Stomach (tissue), 4 donors: Measurements from ENCODE around the gene SEMA4G.

Source experiments
- CTCF ChIP-seq, 7 experiments: fragments of 450-650 bp in 4 of 7; fragments of 200-600 bp in 3 of 7; sonication (generic) in 3 of 7; IDR thresholded peaks; one replicate each; pipeline ENCODE4 v1.5.1; 2016 to 2019; ENCODE audit warnings: antibody characterized with exemption in 7 of 7, control low read depth in 2 of 7, mild to moderate bottlenecking in 1 of 7
- POLR2A ChIP-seq, 4 donors: fragments of 450-650 bp; IDR thresholded peaks; one replicate each; pipeline ENCODE4 v1.6.1; 2016; ENCODE audit warnings: antibody characterized with exemption in 4 of 4, control low read depth in 2 of 4, mild to moderate bottlenecking in 1 of 4, moderate library complexity in 1 of 4
- POLR2AphosphoS5 ChIP-seq, 3 donors: sonication (generic); formaldehyde crosslinking; IDR thresholded peaks; one replicate each; pipeline ENCODE4 v1.6.1; 2016; ENCODE audit warnings: antibody characterized with exemption in 3 of 3

- TF ChIP-seq POLR2A (IDR thresholded peaks at IDR 0.05) = no peak
- TF ChIP-seq CTCF (IDR thresholded peaks at IDR 0.05) = no peak
- TF ChIP-seq POLR2AphosphoS5 (IDR thresholded peaks at IDR 0.05) = no peak
These were observed 36.1 kb downstream of the SEMA4G start for GRCh38 chr10:101005361-101005760.
